Retinal pigment epithelial cell (primary cell): Measurements from ENCODE around the gene CD151.
A peak's percentile ranks its signal among the peaks of the same experiment; 100 is the strongest.

Experiments
- DNase-seq: peaks from one replicate; pipeline ENCODE4 v3.0.0-alpha.2; 2010; ENCODE audit warnings: low read depth
- H3K4me3 ChIP-seq: 2 replicates; pipeline ENCODE4 v1.5.1; 2011; ENCODE audit warnings: mild to moderate bottlenecking, low read length, control low read depth, moderate library complexity
- CTCF ChIP-seq: conservative IDR thresholded peaks from 2 replicates; pipeline ENCODE4 v1.5.1; 2011; ENCODE audit warnings: low read depth, low read length, control low read depth, inconsistent platforms

Gene CD151

GRCh38 chr11:803467-803742 lies 29.3 kb upstream of the CD151 start:
- no peak for TF ChIP-seq CTCF
- H3K4me3 ChIP-seq: no peak overlapping the region
- no peak for DNase-seq

GRCh38 chr11:803770-804598 lies 28.8 kb upstream of the CD151 start:
- no peak for DNase-seq
- H3K4me3 ChIP-seq: peak overlapping the region; percentile 63
- no peak for TF ChIP-seq CTCF

GRCh38 chr11:804599-804964 lies 28.2 kb upstream of the CD151 start:
- no peak for TF ChIP-seq CTCF
- no peak for DNase-seq
- peak overlapping the region; percentile 63 for H3K4me3 ChIP-seq

GRCh38 chr11:808427-809286 lies 24.1 kb upstream of the CD151 start:
- H3K4me3 ChIP-seq: peak overlapping the region; percentile 88
- no peak for TF ChIP-seq CTCF
- no peak for DNase-seq

- peak within 1 kb of the TSS; percentile 88 for H3K4me3 ChIP-seq
- no peak for TF ChIP-seq CTCF
- DNase-seq: peak; percentile 88
These were observed 23.3 kb upstream of the CD151 start, which contains the start of gene RPLP2 for GRCh38 chr11:809287-810039. Gene RPLP2 (plus strand): TSS chr11:809967. CDS start chr11:810235, 268 bp downstream.

- H3K4me3 ChIP-seq: peak overlapping the region; percentile 88
- TF ChIP-seq CTCF: no peak
- DNase-seq: no peak
These were observed 22.6 kb upstream of the CD151 start for GRCh38 chr11:810040-810567.
